Measurements from ENCODE around the gene CTNNBL1. TPM values are rescaled to one million over a fixed set of nuclear protein-coding genes. Genes with fewer than 3 reads are reported as not detected.

Gene CTNNBL1
- total RNA-seq, 1 donor: 23.3 TPM

DNA sequence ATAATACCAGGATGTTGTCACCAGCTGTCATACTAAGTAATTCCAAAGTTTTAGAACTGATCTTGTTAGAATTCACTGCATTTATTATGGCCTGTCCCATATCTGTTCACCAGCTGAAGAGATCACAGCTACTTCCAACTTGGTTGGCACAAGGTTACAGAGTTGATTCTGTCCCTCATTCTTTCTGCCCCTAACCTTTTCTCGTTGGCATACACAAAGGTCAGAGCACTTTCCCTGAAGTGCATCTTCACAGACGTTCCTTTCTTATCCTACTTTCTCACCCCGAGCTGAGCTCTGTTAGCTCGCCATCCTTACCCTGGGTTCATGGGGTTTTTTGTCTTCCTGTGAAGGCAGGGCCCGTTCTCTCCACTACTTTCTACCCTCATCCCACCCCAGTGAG lies 143.1 kb downstream of the CTNNBL1 start:
- TF ChIP-seq CTCF (IDR thresholded peaks at IDR 0.05; ENCODE audit: insufficient read depth, low read depth, low read length): no peak
- H3K4me3 ChIP-seq (ENCODE audit: low read depth, low read length): no peak overlapping the region
- no peak for DNase-seq (ENCODE audit: low read depth)

DNA sequence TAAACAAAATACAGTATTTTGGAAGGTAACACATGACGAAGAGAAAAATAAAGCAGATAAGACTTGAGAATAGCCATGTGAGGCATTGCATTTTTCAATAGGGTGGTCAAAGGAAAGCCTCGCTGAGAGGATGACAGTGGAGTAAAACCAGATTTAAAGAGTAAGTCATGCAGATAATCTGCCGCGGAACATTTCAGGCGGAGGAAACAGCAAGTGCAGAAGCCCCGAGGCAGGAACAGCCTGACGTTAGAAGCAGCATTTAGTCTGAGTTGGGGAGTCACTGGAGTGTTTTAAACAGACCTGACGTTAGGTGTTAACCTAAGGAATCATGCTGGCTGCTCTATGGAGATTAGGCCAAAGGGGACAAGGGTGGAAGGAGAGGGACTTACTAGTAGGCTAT lies 144.1 kb downstream of the CTNNBL1 start:
- DNase-seq (ENCODE audit: low read depth): no peak
- no peak overlapping the region for H3K4me3 ChIP-seq (ENCODE audit: low read depth, low read length)
- no peak for TF ChIP-seq CTCF (IDR thresholded peaks at IDR 0.05; ENCODE audit: insufficient read depth, low read depth, low read length)

- H3K4me3 ChIP-seq (ENCODE audit: low read depth, low read length): no peak overlapping the region
- DNase-seq (ENCODE audit: low read depth): no peak
- no peak for TF ChIP-seq CTCF (IDR thresholded peaks at IDR 0.05; ENCODE audit: insufficient read depth, low read depth, low read length)
Measured at GRCh38 chr20:37838769-37839431, 145.1 kb downstream of the CTNNBL1 start.

DNA sequence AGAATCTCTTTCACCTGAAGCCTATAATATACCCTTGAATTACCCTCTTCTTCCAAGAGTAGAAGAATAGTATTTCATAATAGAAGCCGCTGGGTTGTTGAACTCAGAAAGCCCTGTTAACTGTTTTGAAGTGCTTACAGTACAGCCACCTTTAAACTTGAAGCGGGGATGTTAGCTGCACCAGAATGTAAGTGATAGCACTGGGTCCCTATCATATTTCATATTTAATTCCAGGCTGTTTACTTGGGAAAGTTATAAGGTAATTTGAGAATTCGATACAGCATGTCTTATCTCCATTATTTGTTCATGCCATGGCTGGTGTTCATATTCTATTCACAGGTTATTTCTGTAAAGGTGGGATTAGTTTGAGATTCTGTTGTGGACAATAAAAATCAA lies 145.6 kb downstream of the CTNNBL1 start:
- DNase-seq (ENCODE audit: low read depth): no peak
- TF ChIP-seq CTCF (IDR thresholded peaks at IDR 0.05; ENCODE audit: insufficient read depth, low read depth, low read length): no peak
- no peak overlapping the region for H3K4me3 ChIP-seq (ENCODE audit: low read depth, low read length)

GRCh38 chr20:37839955-37840354 lies 146.1 kb downstream of the CTNNBL1 start:
- no peak overlapping the region for H3K4me3 ChIP-seq (ENCODE audit: low read depth, low read length)
- no peak for DNase-seq (ENCODE audit: low read depth)
- TF ChIP-seq CTCF (IDR thresholded peaks at IDR 0.05; ENCODE audit: insufficient read depth, low read depth, low read length): no peak

DNA sequence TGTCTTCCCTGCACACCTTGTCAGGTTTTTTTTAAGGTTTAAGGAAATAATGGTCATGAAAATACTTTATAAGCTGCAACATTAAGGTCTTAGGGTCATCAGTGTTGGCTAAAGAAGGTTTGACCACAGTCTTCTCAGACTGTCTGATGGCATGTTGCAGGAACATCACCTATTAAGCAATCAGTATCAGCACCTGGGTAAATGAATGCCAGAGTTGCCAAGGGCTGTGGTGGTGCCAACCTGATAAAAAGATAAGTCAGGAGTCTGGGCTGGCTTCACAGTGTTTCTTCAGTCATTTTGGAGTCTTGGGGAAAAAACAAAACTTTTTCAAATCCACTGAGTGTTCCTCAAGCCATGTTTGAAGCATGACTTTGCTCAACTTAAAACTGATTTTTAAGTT lies 147.6 kb downstream of the CTNNBL1 start:
- no peak overlapping the region for H3K4me3 ChIP-seq (ENCODE audit: low read depth, low read length)
- no peak for TF ChIP-seq CTCF (IDR thresholded peaks at IDR 0.05; ENCODE audit: insufficient read depth, low read depth, low read length)
- DNase-seq (ENCODE audit: low read depth): no peak

DNA sequence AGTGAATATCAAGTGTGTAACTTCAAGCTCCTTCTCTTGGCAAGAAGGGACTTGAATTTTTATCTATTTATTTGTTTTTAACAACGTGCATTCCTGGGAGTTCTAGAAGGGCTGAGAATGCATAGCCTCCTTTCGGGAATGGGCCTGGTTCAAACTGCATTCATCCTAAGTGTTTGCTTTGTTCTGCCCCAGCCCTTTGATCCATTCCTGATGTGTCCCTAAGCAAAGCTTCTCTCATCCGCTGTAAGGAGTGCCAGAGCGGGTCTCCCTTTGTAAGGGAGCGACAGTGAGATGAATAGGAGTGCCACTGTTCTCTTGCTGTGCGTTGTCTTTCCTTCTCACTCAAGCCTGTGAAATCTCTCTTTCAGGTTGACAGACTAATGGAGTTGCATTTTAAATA lies 148.1 kb downstream of the CTNNBL1 start:
- no peak for DNase-seq (ENCODE audit: low read depth)
- no peak overlapping the region for H3K4me3 ChIP-seq (ENCODE audit: low read depth, low read length)
- TF ChIP-seq CTCF (IDR thresholded peaks at IDR 0.05; ENCODE audit: insufficient read depth, low read depth, low read length): no peak

All from fibroblast of villous mesenchyme (primary cell).